K562 (cell line): ENCODE results near the gene CTBP2. TPM values are rescaled to one million over a fixed set of nuclear protein-coding genes. Genes with fewer than 3 reads are reported as not detected.

Source experiments
- ATAC-seq: fragments of 200-7000 bp; cut with Tn5 transposase; 3 replicates; pipeline ENCODE4 v1.9.1; 2020; ENCODE audit warnings: moderate library complexity
- BruUV-seq: library from RNA; stranded (reverse); fragments of 400-500 nt; replicated peaks from 2 replicates; lab custom pipeline; 2021; lab: Mats Ljungman, UMichigan
- CTCF ChIA-PET: fragments of 300-600 bp; formaldehyde crosslinking; extraction: SDS; loops from one replicate; lab custom pipeline; 2021; ENCODE audit warnings: low intra/inter-chr PET ratio; lab: Yijun Ruan, JAX
- POLR2A ChIA-PET: fragments of 300-600, 350-650 bp; sonication (Branson Sonifier 250); formaldehyde crosslinking; extraction: SDS; loops from one replicate; lab custom pipeline; 2021; ENCODE audit warnings: antibody characterized with exemption, inconsistent platforms; lab: Yijun Ruan, JAX
- DNase-seq, 4 experiments: peaks; one replicate each; pipeline versions ENCODE4 v3.0.0 to v3.0.0-alpha.2; 2011 to 2018; ENCODE audit warnings: low spot score in 3 of 4, mixed read lengths in 3 of 4; ENCODE audit errors: extremely low read depth in 1 of 4
- FAIRE-seq: peaks from 2 replicates; lab custom pipeline; 2011; peaks lifted over from hg19 to GRCh38; lab: Jason Lieb, UNC
- H2AFZ ChIP-seq: 2 replicates; pipeline ENCODE4 v1.6.0; 2011; ENCODE audit warnings: low read depth, low read length, control low read depth, inconsistent platforms
- H3K27ac ChIP-seq: fragments of 200-600 bp; 3 replicates; pipeline ENCODE4 v1.8.0; 2011; ENCODE audit warnings: low read depth, mild to moderate bottlenecking, control low read depth, inconsistent platforms, low read length, moderate library complexity, mixed read lengths; ENCODE audit errors: extremely low read depth
- H3K27me3 ChIP-seq, 2 experiments: fragments of 300-600 bp in 1 of 2; 2 replicates in 1 of 2; 3 replicates in 1 of 2; pipeline versions ENCODE4 v1.6.0 to v1.8.0; 2011; ENCODE audit warnings: inconsistent platforms in 2 of 2, low read length in 2 of 2, mild to moderate bottlenecking in 1 of 2, mixed read lengths in 1 of 2, moderate library complexity in 1 of 2; ENCODE audit not compliant: control insufficient read depth in 2 of 2, insufficient read depth in 2 of 2
- H3K36me3 ChIP-seq: fragments of 300-600 bp; 3 replicates; pipeline ENCODE4 v1.8.0; 2011; ENCODE audit warnings: mild to moderate bottlenecking, low read length, inconsistent platforms; ENCODE audit not compliant: control insufficient read depth, insufficient read depth
- H3K4me1 ChIP-seq, 2 experiments: fragments of 200-600 bp in 1 of 2; replicated peaks in 1 of 2; 2 replicates in 1 of 2; 3 replicates in 1 of 2; pipeline versions ENCODE4 v1.5.1 to v1.8.0; 2011; ENCODE audit warnings: inconsistent platforms in 2 of 2, low read length in 2 of 2, mild to moderate bottlenecking in 1 of 2, mixed read lengths in 1 of 2, moderate library complexity in 1 of 2; ENCODE audit not compliant: control insufficient read depth in 2 of 2, insufficient read depth in 2 of 2
- H3K4me2 ChIP-seq: 2 replicates; pipeline ENCODE4 v1.6.1; 2011; ENCODE audit warnings: low read length, control low read depth, inconsistent platforms, mixed read lengths; ENCODE audit not compliant: insufficient read depth
- H3K4me3 ChIP-seq: fragments of 200-600 bp; sonication (generic), shearing (Covaris generic); 2 replicates; pipeline ENCODE4 v1.5.1; 2016; ENCODE audit warnings: control low read depth, inconsistent platforms
- H3K79me2 ChIP-seq: fragments of 200-600 bp; 3 replicates; pipeline ENCODE4 v1.8.0; 2011; ENCODE audit warnings: low read length, inconsistent platforms; ENCODE audit not compliant: control insufficient read depth, insufficient read depth
- H3K9ac ChIP-seq, 2 experiments: 2 replicates each; pipeline versions ENCODE4 v1.6.0 to v1.6.1; 2011; ENCODE audit warnings: low read depth in 2 of 2, low read length in 2 of 2, control low read depth in 1 of 2, inconsistent platforms in 1 of 2, mild to moderate bottlenecking in 1 of 2, mixed read lengths in 1 of 2; ENCODE audit not compliant: insufficient read depth in 1 of 2
- H3K9me1 ChIP-seq: one replicate; pipeline ENCODE4 v1.6.0; 2011; ENCODE audit warnings: inconsistent platforms, mild to moderate bottlenecking, low read length, moderate library complexity; ENCODE audit not compliant: control insufficient read depth, insufficient read depth
- H3K9me3 ChIP-seq: replicated peaks from 2 replicates; pipeline ENCODE4 v1.5.1; 2011; ENCODE audit warnings: low read depth, low read length, inconsistent platforms; ENCODE audit not compliant: control insufficient read depth, insufficient read depth
- H4K20me1 ChIP-seq: replicated peaks from 2 replicates; pipeline ENCODE4 v1.6.1; 2011; ENCODE audit warnings: low read length, inconsistent platforms, mixed read lengths; ENCODE audit not compliant: control insufficient read depth, insufficient read depth
- ADNP ChIP-seq: fragments of 200-800 bp; sonication (Bioruptor generic); IDR thresholded peaks from 2 replicates; pipeline ENCODE4 v1.6.1; 2016; ENCODE audit warnings: missing genetic modification characterization, missing compliant biosample characterization
- CHD2 ChIP-seq: IDR thresholded peaks from 2 replicates; pipeline ENCODE4 v1.6.1; 2011; ENCODE audit warnings: low read depth, low read length
- DNMT1 ChIP-seq: fragments of 450-650 bp; IDR thresholded peaks from 2 replicates; pipeline ENCODE4 v1.6.1; 2016; ENCODE audit warnings: antibody characterized with exemption, mild to moderate bottlenecking
- ERF ChIP-seq: fragments of 450-650 bp; formaldehyde crosslinking; IDR thresholded peaks from 2 replicates; pipeline ENCODE4 v1.4.0; 2020; ENCODE audit warnings: mild to moderate bottlenecking, mixed read lengths
- KLF6 ChIP-seq: fragments of 250-450 bp; sonication (Bioruptor Pico); IDR thresholded peaks from 2 replicates; pipeline ENCODE4 v1.4.0; 2020; ENCODE audit warnings: mild to moderate bottlenecking, moderate library complexity, borderline replicate concordance
- SMARCA5 ChIP-seq: fragments of 450-650 bp; IDR thresholded peaks from 2 replicates; pipeline ENCODE4 v1.6.1; 2016
- SRF ChIP-seq, 2 experiments: fragments of 250-450, 450-650 bp in 1 of 2; sonication (Bioruptor Pico) in 1 of 2; sonication (generic) in 1 of 2; formaldehyde crosslinking; IDR thresholded peaks; 2 replicates each; pipeline versions ENCODE4 v1.5.0 to v1.5.1; 2020 to 2022; ENCODE audit warnings: mild to moderate bottlenecking in 1 of 2, missing genetic modification reagents in 1 of 2
- TAF1 ChIP-seq: IDR thresholded peaks from 2 replicates; pipeline ENCODE4 v1.6.1; 2011; ENCODE audit warnings: mild to moderate bottlenecking, low read length, moderate library complexity; ENCODE audit not compliant: insufficient read depth, control insufficient read depth, severe bottlenecking; ENCODE audit errors: extremely low read depth
- WHSC1 ChIP-seq: IDR thresholded peaks from one replicate; pipeline ENCODE4 v1.6.1; 2012; ENCODE audit warnings: low read length, control low read depth, inconsistent platforms
- XRCC5 ChIP-seq: fragments of 200-400 bp; formaldehyde crosslinking; IDR thresholded peaks from 2 replicates; pipeline ENCODE4 v1.6.1; 2017; ENCODE audit warnings: low read depth, mild to moderate bottlenecking, low read length
- ZNF316 ChIP-seq: fragments of 450-650 bp; IDR thresholded peaks from 2 replicates; pipeline ENCODE4 v1.6.1; 2016
- ZNF583 ChIP-seq: fragments of 250-450 bp; sonication (Bioruptor Pico); IDR thresholded peaks from 2 replicates; pipeline ENCODE4 v1.4.0; 2020
- ZNF77 ChIP-seq: fragments of 250-450 bp; sonication (Bioruptor Pico); IDR thresholded peaks from 2 replicates; pipeline ENCODE4 v1.5.0; 2020
- WGBS: fragments of 100-300 bp; shearing (Covaris generic); methylation state at CpG from one replicate; pipeline ENCODE4 v1.1.6; 2016; ENCODE audit warnings: low coverage, mixed read lengths; ENCODE audit not compliant: insufficient coverage; ENCODE audit errors: missing lambda C conversion rate; 5-methylcytosine and 5-hydroxymethylcytosine counted together
- in situ Hi-C: fragments of 300-500 bp; cut with MboI; formaldehyde crosslinking; loops from 4 replicates; pipeline ENCODE4 v1.15.0; 2018; ENCODE audit warnings: inconsistent platforms, mixed read lengths
- intact Hi-C: fragments of 100-400 bp; cut with micrococcal nuclease; formaldehyde crosslinking; loops from 2 replicates; pipeline ENCODE4 v1.14.2; 2022
- polyA plus RNA-seq, 8 experiments: library from polyadenylated mRNA; depleted of rRNA in 4 of 8; stranded (reverse) in 5 of 8; unstranded in 3 of 8; fragments of >200 nt; fragmentation: Nextera tagmentation in 2 of 8; fragmentation: Illumina TruSeq in 1 of 8; extraction: Ambion mirVana in 2 of 8; extraction: Trizol in 1 of 8; gene quantifications; 2 replicates each; pipeline versions ENCODE4 v1.2.1 to v1.2.3, GENCODE V29; 2011 to 2014; ENCODE audit warnings: inconsistent platforms in 1 of 8, missing spikeins in 1 of 8
- total RNA-seq, 7 experiments: library from RNA; depleted of rRNA in 6 of 7; stranded (reverse); fragments of >200 nt in 6 of 7; fragmentation: Illumina TruSeq in 2 of 7; extraction: Trizol in 2 of 7; gene quantifications; 2 replicates each; pipeline versions ENCODE4 v1.2.1 to v1.2.3, GENCODE V29; 2011 to 2021; ENCODE audit warnings: low replicate concordance in 1 of 7
- TF ChIP-seq, protein P1 (sequence below): fragments of 200-400 bp; formaldehyde crosslinking; IDR thresholded peaks from 2 replicates; pipeline ENCODE4 v1.6.1; 2017; ENCODE audit warnings: mild to moderate bottlenecking, low read depth, low read length, moderate library complexity
- TF ChIP-seq, protein P2 (sequence below): sonication (generic); formaldehyde crosslinking; IDR thresholded peaks from 2 replicates; pipeline ENCODE4 v1.8.0; 2022; ENCODE audit warnings: missing genetic modification reagents, mild to moderate bottlenecking, moderate library complexity, borderline replicate concordance
- TF ChIP-seq, protein P3 (sequence below): fragments of 250-450 bp; sonication (Bioruptor Pico); IDR thresholded peaks from 2 replicates; pipeline ENCODE4 v1.8.0; 2021; ENCODE audit warnings: moderate library complexity, mild to moderate bottlenecking, inconsistent platforms
- TF ChIP-seq, protein P4 (sequence below): fragments of 450-650 bp; formaldehyde crosslinking; IDR thresholded peaks from 2 replicates; pipeline ENCODE4 v1.4.0; 2020; ENCODE audit warnings: mild to moderate bottlenecking, moderate library complexity

Gene CTBP2
- total and polyA plus RNA-seq, 9 of the 15 experiments (the other 6 are each of a cell fraction or from before 2014, with no cell fraction given): 1.3 to 8.8 (median 5.1) TPM

DNA sequence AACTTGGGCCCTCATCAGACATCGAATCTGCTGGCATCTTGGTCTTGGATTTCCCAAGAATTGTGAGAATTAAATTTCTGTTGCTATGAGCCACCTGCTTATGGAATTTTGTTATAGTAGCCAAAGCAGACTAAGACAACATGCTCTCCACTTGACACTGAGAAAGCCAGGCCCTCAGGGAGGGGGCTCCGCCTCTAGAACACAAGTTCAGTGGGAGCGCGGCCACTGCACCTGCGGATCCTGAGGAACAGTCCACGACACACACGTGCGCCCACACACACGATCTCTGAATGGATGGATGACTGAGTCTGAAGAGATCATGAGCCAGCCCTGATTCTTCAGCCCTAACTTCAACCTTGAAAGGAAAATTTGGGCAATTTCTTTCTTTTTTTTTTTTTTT, 73.7 kb downstream of the CTBP2 start:
- intact Hi-C loops: no loop called here
- in situ Hi-C loops: no loop called here
- ChIA-PET CTCF (no interaction called here), POLR2A (interaction anchor here (0.6 kb wide), 1 partner anchor 363 kb away, joined by 3 read pairs; no protein-coding TSS in a partner anchor)
- Histone ChIP-seq H2AFZ (no peak overlapping the region), H3K4me1 (peaks cover 0 to 5% of the 10 kb centered on the region in 2 experiments; a peak in 3 of 5 replicates), H3K79me2 (peaks cover 37% of the 10 kb centered on the region), H3K27me3 (no peaks in the 10 kb centered on the region), H4K20me1 (peaks cover 8% of the 10 kb centered on the region; the same call in 1 of the 2 replicates), H3K4me3 (no peak overlapping the region), H3K9ac (no peak overlapping the region; a peak in 1 of 4 replicates), H3K27ac (no peak overlapping the region), H3K9me1 (no peaks in the 10 kb centered on the region), H3K4me2 (no peak overlapping the region), H3K36me3 (peaks cover 43% of the 10 kb centered on the region; the same call in 2 of the 3 replicates), H3K9me3 (no peaks in the 10 kb centered on the region)
- TF ChIP-seq DNMT1 (no peak), SMARCA5 (no peak), CHD2 (no peak), ZNF583 (CRISPR knock-in tag) (no peak), ERF (no peak), WHSC1 (no peak), ZNF316 (no peak), ADNP (tag) (no peak), ZNF77 (CRISPR knock-in tag) (no peak), TAF1 (no peak), KLF6 (no peak), XRCC5 (no peak), SRF (CRISPR knock-in tag; IDR thresholded peaks at IDR 0.05) (no peak)
- TF ChIP-seq, protein P1, sequence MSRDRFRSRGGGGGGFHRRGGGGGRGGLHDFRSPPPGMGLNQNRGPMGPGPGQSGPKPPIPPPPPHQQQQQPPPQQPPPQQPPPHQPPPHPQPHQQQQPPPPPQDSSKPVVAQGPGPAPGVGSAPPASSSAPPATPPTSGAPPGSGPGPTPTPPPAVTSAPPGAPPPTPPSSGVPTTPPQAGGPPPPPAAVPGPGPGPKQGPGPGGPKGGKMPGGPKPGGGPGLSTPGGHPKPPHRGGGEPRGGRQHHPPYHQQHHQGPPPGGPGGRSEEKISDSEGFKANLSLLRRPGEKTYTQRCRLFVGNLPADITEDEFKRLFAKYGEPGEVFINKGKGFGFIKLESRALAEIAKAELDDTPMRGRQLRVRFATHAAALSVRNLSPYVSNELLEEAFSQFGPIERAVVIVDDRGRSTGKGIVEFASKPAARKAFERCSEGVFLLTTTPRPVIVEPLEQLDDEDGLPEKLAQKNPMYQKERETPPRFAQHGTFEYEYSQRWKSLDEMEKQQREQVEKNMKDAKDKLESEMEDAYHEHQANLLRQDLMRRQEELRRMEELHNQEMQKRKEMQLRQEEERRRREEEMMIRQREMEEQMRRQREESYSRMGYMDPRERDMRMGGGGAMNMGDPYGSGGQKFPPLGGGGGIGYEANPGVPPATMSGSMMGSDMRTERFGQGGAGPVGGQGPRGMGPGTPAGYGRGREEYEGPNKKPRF: no peak
- TF ChIP-seq, protein P2, sequence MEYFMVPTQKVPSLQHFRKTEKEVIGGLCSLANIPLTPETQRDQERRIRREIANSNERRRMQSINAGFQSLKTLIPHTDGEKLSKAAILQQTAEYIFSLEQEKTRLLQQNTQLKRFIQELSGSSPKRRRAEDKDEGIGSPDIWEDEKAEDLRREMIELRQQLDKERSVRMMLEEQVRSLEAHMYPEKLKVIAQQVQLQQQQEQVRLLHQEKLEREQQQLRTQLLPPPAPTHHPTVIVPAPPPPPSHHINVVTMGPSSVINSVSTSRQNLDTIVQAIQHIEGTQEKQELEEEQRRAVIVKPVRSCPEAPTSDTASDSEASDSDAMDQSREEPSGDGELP (CRISPR knock-in tag): no peak
- TF ChIP-seq, protein P3, sequence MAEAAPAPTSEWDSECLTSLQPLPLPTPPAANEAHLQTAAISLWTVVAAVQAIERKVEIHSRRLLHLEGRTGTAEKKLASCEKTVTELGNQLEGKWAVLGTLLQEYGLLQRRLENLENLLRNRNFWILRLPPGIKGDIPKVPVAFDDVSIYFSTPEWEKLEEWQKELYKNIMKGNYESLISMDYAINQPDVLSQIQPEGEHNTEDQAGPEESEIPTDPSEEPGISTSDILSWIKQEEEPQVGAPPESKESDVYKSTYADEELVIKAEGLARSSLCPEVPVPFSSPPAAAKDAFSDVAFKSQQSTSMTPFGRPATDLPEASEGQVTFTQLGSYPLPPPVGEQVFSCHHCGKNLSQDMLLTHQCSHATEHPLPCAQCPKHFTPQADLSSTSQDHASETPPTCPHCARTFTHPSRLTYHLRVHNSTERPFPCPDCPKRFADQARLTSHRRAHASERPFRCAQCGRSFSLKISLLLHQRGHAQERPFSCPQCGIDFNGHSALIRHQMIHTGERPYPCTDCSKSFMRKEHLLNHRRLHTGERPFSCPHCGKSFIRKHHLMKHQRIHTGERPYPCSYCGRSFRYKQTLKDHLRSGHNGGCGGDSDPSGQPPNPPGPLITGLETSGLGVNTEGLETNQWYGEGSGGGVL (CRISPR knock-in tag): no peak
- TF ChIP-seq, protein P4, sequence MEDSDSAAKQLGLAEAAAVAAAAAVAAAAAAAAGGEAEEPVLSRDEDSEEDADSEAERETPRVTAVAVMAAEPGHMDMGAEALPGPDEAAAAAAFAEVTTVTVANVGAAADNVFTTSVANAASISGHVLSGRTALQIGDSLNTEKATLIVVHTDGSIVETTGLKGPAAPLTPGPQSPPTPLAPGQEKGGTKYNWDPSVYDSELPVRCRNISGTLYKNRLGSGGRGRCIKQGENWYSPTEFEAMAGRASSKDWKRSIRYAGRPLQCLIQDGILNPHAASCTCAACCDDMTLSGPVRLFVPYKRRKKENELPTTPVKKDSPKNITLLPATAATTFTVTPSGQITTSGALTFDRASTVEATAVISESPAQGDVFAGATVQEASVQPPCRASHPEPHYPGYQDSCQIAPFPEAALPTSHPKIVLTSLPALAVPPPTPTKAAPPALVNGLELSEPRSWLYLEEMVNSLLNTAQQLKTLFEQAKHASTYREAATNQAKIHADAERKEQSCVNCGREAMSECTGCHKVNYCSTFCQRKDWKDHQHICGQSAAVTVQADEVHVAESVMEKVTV (CRISPR knock-in tag): no peak
- no peak for ATAC-seq
- WGBS: 96% methylated on average over 5 of the region's 9 CpGs
- no peak for DNase-seq
- no peak for FAIRE-seq
- no TSS peak for BruUV-seq
